ENCODE data around the gene NR1I3. TPM values are rescaled to one million over a fixed set of nuclear protein-coding genes. Genes with fewer than 3 reads are reported as not detected.

The NR1I3 gene
- total and polyA plus RNA-seq, 2 experiments from 2014 or later: 0.50 TPM; not detected in 1

GRCh38 chr1:161200421-161200991 lies 37.5 kb downstream of the NR1I3 start (continued):
- TF ChIP-seq ZNF462 (CRISPR knock-in tag; IDR thresholded peaks at IDR 0.05) (no peak), CREB1 (CRISPR knock-in tag; IDR thresholded peaks at IDR 0.05; ENCODE audit: low read depth) (no peak), JUNB (IDR thresholded peaks at IDR 0.05; ENCODE audit: unreplicated experiment) (no peak), EZH2 (IDR thresholded peaks at IDR 0.05; ENCODE audit: low read depth, unreplicated experiment) (no peak), ETS1 (IDR thresholded peaks at IDR 0.05) (no peak), ZNF114 (CRISPR knock-in tag; IDR thresholded peaks at IDR 0.05) (no peak), STAT1 (IDR thresholded peaks at IDR 0.05; ENCODE audit: unreplicated experiment) (no peak), POLR2AphosphoS5 (IDR thresholded peaks at IDR 0.05; ENCODE audit: low read depth) (no peak)

Measured in GM23338 (cell line).